GM21360 (cell line): ENCODE data around the gene DIO3.
"Not testable (repeated sequence)": the region's sequence is repeated elsewhere in the genome, so short reads cannot be mapped to it uniquely, and the experiment has no call there.

Experiments used
- ATAC-seq: cut with Tn5 transposase; IDR thresholded peaks from one replicate; pipeline ENCODE4 v1.9.1; 2021; ENCODE audit warnings: mild to moderate bottlenecking, moderate library complexity; ENCODE audit not compliant: unreplicated experiment

The DIO3 gene

GRCh38 chr14:101540481-101541462 lies 20.5 kb upstream of the DIO3 start:
- no peak for ATAC-seq

GRCh38 chr14:101542391-101542790 lies 18.9 kb upstream of the DIO3 start:
- ATAC-seq = no peak

GRCh38 chr14:101543814-101544213 lies 17.5 kb upstream of the DIO3 start:
- ATAC-seq = no peak

GRCh38 chr14:101544550-101544949 lies 16.7 kb upstream of the DIO3 start:
- no peak for ATAC-seq

GRCh38 chr14:101546706-101547105 lies 14.6 kb upstream of the DIO3 start:
- no peak for ATAC-seq

GRCh38 chr14:101547107-101547738 lies 14.1 kb upstream of the DIO3 start:
- no peak for ATAC-seq

GRCh38 chr14:101547961-101548669 lies 13.2 kb upstream of the DIO3 start:
- ATAC-seq = no peak

- ATAC-seq = no peak
Measured at GRCh38 chr14:101548710-101549109, 12.6 kb upstream of the DIO3 start.

- ATAC-seq = no peak
Measured at GRCh38 chr14:101549154-101549553, 12.1 kb upstream of the DIO3 start.

- not testable (repeated sequence) for ATAC-seq
Measured at GRCh38 chr14:101550202-101550912, 10.9 kb upstream of the DIO3 start.

GRCh38 chr14:101551729-101552595 lies 9.3 kb upstream of the DIO3 start:
- ATAC-seq = no peak

- no peak for ATAC-seq
Measured at GRCh38 chr14:101552786-101553231, 8.5 kb upstream of the DIO3 start.

- ATAC-seq = no peak
Measured at GRCh38 chr14:101553393-101553792, 7.9 kb upstream of the DIO3 start.

- ATAC-seq = no peak
Measured at GRCh38 chr14:101553931-101554330, 7.4 kb upstream of the DIO3 start.

GRCh38 chr14:101554991-101555668 lies 6.2 kb upstream of the DIO3 start:
- no peak for ATAC-seq

GRCh38 chr14:101555669-101556043 lies 5.6 kb upstream of the DIO3 start:
- ATAC-seq = not testable (repeated sequence)

GRCh38 chr14:101556131-101556530 lies 5.2 kb upstream of the DIO3 start:
- no peak for ATAC-seq

GRCh38 chr14:101556566-101557320 lies 4.6 kb upstream of the DIO3 start:
- no peak for ATAC-seq

- no peak for ATAC-seq
Measured at GRCh38 chr14:101557321-101557695, 4.0 kb upstream of the DIO3 start.
